CD4-positive, alpha-beta T cell treated with Interleukin-17A for 1 hour (primary cell): ENCODE measurements around the gene RDH12.
"Not testable (repeated sequence)": the region's sequence is repeated elsewhere in the genome, so short reads cannot be mapped to it uniquely, and the experiment has no call there.

Experiments
- DNase-seq: peaks from one replicate; pipeline ENCODE4 v3.0.0-alpha.2; 2020

Gene RDH12

GRCh38 chr14:67709346-67709745 lies 7.7 kb downstream of the RDH12 start:
- not testable (repeated sequence) for DNase-seq

DNA sequence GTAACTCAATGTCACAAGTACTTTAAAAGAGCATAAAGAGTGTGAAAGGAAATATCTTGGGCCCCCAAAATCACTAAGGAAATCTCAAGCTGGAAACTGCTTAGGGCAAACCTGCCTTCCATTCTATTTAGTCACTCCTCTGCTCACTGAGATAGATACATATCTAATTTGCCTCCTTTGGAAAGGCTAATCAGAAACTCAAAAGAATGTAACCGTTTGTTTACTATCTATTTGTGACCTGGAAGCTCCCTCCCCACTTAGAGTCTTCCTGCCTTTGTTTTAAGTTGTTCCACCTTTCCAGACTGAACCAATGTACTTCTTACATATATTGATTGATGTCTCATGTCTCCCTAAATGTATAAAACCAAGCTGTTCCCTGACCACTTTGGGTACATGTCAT lies 8.1 kb downstream of the RDH12 start:
- not testable (repeated sequence) for DNase-seq

GRCh38 chr14:67710209-67710608 lies 8.5 kb downstream of the RDH12 start:
- DNase-seq: no peak

- no peak for DNase-seq
These were observed 15.4 kb downstream of the RDH12 start for GRCh38 chr14:67717048-67717447.

- no peak for DNase-seq
These were observed 16.6 kb downstream of the RDH12 start for GRCh38 chr14:67718265-67718664.

DNA sequence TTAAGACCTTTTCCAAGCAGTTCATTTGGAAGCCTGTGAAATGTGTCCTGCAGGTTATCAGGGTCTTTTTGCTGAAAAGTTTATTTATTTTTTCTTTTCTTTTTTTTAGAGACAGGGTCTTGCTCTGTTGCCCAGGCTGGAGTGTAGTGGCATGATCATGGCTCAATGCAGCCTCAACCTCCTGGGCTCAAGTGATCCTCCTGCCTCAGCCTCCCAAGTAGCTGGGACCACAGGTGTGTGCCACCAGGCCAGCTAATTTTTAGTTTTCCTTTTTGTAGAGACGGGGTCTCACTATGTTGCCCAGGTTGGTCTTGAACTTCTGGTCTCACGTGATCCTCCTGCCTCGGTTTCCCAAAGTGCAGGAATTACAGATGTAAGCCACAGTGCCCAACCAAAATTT lies 17.7 kb downstream of the RDH12 start:
- DNase-seq: not testable (repeated sequence)

DNA sequence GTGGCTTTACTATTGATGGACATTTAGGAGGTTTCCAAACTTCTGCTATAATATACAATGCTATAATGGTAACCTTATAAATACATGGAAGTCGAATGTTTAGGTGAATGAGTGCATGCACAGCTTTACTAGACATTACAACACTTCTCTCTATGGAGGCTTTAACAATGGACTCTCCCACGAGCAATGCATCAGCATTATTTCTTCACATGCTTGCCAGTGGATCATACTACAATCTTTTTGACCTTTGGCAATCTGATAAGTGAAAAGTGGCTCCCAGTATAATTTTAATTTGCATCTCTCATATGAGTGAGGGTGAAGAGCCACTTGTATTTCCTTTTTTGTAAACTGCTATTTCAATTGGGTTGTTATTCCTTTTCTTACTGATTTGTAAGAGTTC lies 18.2 kb downstream of the RDH12 start:
- no peak for DNase-seq

GRCh38 chr14:67721875-67722274 lies 20.2 kb downstream of the RDH12 start:
- DNase-seq: no peak

DNA sequence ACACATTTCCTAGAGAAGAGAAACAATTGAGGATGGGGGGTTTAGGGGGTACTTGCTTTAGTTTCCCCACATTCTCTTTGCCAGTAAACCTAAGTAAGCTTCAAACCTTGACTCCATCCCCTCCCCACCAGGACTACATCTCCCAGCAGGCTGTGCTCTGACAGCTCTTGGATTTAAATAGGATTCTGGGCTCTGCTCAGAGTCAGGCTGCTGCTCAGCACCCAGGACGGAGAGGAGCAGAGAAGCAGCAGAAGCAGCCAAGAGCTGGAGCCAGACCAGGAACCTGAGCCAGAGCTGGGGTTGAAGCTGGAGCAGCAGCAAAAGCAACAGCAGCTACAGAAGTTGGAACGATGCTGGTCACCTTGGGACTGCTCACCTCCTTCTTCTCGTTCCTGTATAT lies 20.6 kb downstream of the RDH12 start:
- no peak for DNase-seq

DNA sequence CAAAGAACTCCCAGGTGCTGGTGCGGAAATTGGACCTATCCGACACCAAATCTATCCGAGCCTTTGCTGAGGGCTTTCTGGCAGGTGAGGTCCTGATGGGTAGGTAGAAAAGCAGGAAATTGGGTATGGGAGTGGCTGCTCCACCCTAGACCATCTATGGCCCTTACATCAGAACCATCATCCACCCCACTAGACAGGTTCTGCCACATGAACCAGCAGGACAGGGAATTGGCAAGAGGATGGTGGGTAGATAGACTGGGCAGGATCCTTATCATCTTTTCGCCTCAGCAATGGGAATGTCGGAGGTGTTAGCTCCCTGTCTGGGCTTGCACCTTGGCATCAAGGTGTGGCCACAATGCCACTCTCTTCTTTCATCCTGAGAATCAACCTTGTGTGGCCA lies 23.5 kb downstream of the RDH12 start:
- DNase-seq: no peak

DNA sequence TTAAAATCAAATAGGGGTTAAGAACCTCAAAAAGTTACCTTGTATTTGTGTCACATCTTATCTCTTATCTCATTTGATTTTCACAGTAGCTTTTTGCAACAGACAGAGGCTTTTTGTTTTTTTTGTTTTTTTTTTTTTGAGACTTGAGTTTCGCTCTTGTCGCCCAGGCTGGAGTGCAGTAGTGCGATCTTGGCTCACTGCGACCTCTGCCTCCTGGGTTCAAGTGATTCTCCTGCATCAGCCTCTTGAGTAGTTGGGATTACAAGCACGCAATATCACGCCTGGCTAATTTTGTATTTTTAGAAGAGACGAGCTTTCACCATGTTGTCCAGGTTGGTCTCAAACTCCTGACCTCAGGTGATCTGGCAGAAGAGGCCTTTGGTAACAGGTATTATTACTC lies 25.7 kb downstream of the RDH12 start:
- no peak for DNase-seq

- no peak for DNase-seq
These were observed 26.6 kb downstream of the RDH12 start for GRCh38 chr14:67728258-67728657.

DNA sequence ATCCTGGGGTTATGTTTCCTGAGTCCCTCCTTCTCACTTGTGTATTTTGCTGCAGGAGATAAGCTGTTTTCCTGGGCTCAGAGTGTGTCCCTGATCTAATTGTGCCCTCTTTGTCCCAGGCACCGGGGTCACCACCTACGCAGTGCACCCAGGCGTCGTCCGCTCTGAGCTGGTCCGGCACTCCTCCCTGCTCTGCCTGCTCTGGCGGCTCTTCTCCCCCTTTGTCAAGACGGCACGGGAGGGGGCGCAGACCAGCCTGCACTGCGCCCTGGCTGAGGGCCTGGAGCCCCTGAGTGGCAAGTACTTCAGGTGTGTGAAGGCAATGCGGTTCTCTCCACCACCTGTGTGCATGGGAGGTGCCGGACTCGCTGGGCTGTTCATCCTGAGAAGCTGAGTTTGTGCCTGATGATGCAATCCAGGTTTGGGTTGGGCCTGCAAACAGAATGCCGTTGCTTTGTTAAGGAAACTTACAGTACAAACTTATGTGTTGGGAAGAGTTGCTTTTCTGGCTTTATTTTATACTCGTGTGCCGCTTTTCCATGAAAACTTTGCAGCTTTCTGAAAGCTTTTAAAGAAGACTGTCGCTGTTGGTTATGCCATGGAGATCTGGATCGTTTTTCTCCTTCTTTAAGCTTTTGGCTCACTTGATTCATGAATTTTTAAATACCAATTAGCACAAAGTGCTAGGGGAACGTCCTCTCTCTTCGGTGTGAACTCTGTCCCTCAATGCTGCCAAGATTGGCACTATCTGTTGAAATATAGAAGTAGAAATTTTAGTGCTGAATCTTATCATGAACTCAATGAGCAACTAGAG lies 27.6 kb downstream of the RDH12 start:
- DNase-seq: no peak

DNA sequence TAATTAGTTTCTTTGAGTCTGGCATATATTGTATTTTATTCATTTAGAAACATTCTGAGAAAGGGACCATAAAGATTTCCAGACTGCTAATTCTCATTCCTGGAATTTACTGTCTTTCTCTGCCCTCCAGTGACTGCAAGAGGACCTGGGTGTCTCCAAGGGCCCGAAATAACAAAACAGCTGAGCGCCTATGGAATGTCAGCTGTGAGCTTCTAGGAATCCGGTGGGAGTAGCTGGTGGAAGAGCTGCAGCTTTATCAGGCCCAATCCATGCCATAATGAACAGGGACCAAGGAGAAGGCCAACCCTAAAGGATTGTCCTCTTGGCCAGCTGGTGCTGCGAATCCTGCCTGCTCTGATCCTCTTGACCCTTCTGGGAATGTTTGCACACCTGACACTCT lies 31.9 kb downstream of the RDH12 start:
- no peak for DNase-seq

DNA sequence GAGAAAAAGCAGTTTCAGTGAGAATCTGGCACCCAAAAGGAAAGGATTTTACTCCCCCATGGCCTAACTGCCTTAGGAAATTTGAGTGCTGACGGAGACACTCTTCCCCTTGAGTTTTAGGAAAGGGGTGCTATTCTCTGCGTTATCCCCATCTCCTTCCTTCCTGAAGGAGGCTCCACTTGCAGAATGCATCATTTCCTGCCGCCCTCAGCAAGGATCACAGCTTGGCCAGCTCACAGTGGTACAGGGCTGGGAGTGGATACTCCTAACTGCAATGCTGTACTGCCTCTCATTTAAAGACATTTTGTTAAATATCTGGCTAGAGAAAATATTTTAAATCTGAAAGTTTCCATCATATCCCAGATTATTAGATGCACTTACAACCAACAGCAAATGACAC lies 33.0 kb downstream of the RDH12 start:
- no peak for DNase-seq

- no peak for DNase-seq
These were observed 33.9 kb downstream of the RDH12 start for GRCh38 chr14:67735336-67736147.

DNA sequence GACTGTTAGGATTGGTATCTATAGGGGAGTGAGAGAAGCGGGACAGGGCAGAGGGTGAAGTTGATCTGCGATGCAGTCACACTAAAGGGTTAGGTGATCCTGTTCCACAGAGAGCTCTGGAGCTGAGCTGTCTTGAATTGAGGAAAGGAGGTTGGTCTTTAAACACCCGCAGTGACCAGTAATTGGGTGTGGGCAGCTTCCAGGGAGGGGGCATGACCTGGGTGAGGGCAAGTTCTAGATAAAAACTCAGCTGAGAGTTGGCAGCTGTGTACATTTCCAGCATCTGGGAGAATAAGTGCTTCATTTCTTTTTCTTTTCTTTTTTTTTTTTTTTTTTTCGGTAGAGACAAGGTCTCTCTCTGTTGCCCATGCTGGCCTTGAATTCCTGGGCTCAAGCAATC lies 35.1 kb downstream of the RDH12 start:
- DNase-seq: no peak

DNA sequence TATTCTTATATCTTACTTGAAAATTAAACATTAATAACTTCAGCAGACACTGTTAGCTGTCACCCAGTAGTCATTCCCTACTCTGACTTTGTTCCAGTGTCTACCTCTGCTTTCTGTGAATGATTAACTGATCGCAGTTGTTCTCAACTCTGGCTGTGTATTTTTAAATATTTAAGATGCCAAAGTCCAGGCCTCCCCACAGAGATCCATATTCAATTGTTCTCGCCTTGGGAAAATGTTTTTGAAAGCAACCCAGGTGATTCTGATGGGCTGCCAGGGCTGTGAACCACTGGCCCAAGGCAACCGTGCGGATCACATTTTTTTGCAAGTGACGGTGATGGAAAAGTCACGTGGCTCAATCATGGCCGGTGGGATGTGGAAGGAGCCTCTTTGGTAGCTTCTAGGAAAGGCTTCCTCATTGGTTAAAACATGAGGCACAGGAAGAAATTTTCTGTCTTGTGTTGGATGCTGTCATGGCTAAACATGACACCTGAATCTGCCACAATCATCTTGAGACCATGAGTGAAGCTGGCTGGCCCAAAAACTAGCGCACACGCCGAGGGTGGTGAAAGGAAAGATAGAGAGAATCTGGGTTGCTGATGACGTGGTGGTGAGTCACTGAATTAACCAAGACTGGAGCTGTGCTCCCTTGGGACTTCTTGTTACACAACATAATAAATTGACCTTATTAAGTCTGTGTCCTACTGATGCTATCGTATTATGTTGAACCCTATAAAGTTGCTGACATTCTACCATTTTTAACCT lies 37.2 kb downstream of the RDH12 start:
- no peak for DNase-seq

- DNase-seq: no peak
These were observed 42.4 kb downstream of the RDH12 start for GRCh38 chr14:67744046-67744445.

DNA sequence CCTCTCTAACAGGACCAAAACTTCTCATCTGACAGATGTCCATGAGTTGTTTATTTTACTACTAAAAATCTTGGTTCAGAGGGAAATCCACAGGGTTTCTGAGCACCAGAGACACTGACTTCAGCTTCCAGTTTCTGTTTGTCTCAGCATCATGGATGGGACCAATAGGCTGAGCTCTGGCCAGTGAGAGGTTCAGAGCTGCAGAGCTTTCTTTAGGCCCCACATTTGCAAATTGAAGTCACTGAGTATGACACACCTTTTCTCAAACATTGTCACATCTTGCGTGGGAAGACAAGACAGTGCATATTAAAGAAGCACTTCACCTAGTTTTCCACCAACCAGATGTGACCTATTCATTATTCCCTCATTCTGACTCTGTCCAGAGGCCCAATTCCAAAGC lies 45.2 kb downstream of the RDH12 start:
- no peak for DNase-seq

GRCh38 chr14:67748312-67748711 lies 46.6 kb downstream of the RDH12 start:
- no peak for DNase-seq

DNA sequence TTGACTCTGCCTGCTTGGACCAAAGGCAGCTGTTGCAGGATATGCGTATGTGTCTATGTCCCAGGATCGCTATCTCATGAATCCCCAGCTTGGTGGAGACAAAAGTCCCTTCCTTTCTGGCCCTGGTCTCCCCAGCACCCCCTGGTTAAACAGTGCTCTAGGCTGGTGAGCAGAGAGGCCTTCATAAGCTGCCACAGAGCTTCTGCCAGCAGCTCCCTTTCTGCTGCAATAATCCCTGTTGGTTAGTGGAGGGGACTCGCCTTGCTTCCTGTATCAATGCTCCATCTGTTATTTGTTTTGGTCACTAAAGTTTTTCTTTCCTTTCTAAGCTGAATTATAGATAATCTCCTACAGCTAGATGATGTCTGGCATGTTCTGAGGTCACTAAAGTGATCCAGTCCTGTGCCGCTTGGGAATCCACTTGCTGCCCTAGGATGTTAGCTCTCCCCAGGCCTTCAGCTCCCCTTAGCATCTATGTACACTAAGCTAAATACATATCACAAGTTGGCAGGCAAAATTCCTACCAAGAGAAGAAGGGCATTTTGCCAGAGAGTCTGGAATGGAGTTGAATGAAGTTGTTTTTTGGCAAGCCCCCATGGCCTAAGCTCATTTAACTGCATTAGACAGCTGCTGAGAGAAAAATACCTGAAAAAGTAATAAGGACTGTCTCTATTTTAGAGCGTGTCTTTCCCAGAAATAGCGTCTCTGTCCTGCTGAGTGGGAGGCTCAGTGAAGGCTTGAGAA lies 47.8 kb downstream of the RDH12 start:
- no peak for DNase-seq

GRCh38 chr14:67756496-67756895 lies 54.8 kb downstream of the RDH12 start:
- DNase-seq: no peak
